ENCODE measurements around the gene FAF2. TPM values are rescaled to one million over a fixed set of nuclear protein-coding genes. Genes with fewer than 3 reads are reported as not detected.

Gene FAF2
- total RNA-seq, 1 donor from 2014 or later = 35.7 TPM

DNA sequence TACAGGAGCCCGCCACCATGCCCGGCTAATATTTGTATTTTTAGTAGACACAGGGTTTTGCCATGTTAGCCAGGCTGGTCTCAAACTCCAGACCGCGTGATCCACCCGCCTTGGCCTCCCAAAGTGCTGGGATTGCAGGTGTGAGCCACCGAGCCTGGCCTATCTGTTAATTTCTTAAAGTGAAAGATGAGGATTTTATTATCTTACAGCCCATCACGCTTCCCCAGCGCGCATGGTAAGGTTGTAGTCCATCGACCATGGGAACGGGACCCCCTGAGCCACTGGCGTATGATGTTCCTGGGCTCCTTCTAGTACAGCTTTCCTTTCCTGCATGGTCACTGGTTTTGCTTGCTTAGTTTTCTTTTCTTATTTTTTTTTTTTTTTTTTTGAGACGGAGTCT, 109.7 kb downstream of the FAF2 start:
- H3K4me3 ChIP-seq (ENCODE audit: low read depth, low read length) = no peak overlapping the region
- DNase-seq (ENCODE audit: low read depth) = no peak
- TF ChIP-seq, protein P1, sequence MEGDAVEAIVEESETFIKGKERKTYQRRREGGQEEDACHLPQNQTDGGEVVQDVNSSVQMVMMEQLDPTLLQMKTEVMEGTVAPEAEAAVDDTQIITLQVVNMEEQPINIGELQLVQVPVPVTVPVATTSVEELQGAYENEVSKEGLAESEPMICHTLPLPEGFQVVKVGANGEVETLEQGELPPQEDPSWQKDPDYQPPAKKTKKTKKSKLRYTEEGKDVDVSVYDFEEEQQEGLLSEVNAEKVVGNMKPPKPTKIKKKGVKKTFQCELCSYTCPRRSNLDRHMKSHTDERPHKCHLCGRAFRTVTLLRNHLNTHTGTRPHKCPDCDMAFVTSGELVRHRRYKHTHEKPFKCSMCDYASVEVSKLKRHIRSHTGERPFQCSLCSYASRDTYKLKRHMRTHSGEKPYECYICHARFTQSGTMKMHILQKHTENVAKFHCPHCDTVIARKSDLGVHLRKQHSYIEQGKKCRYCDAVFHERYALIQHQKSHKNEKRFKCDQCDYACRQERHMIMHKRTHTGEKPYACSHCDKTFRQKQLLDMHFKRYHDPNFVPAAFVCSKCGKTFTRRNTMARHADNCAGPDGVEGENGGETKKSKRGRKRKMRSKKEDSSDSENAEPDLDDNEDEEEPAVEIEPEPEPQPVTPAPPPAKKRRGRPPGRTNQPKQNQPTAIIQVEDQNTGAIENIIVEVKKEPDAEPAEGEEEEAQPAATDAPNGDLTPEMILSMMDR (conservative IDR thresholded peaks at IDR 0.05; ENCODE audit: low read depth, low read length) = no peak

Other genes starting within 250 kb of the FAF2 start
- gene SIMC1, start 210.0 kb upstream of the FAF2 start, total RNA-seq = 10.5 and 12.2 TPM in 2 replicates
- gene KIAA1191, start 86.6 kb upstream of the FAF2 start, total RNA-seq = 88.1 and 90.1 TPM in 2 replicates
- 2.9 and 3.4 TPM in 2 replicates for gene ARL10, start 82.9 kb upstream of the FAF2 start, total RNA-seq
- gene NOP16, start 59.8 kb upstream of the FAF2 start, total RNA-seq = 23.5 and 42.7 TPM in 2 replicates
- 118 and 123 TPM in 2 replicates for gene HIGD2A, start 59.6 kb upstream of the FAF2 start, total RNA-seq
- 149 and 152 TPM in 2 replicates for gene CLTB, start 31.8 kb upstream of the FAF2 start, total RNA-seq
- gene RNF44, start 89.0 kb downstream of the FAF2 start, total RNA-seq = 10.9 and 17.1 TPM in 2 replicates
- not detected in 2 replicates for gene CDHR2, start 101.0 kb downstream of the FAF2 start, total RNA-seq
- gene GPRIN1, start 161.8 kb downstream of the FAF2 start, total RNA-seq = 34.0 and 40.2 TPM in 2 replicates
- gene SNCB, start 182.1 kb downstream of the FAF2 start, total RNA-seq = 0.17 TPM in 1 of 2 replicates, not detected in the other
- gene EIF4E1B, start 182.3 kb downstream of the FAF2 start, total RNA-seq = not detected in 2 replicates
- 29.1 and 40.2 TPM in 2 replicates for gene TSPAN17, start 199.1 kb downstream of the FAF2 start, total RNA-seq

Data from epithelial cell of proximal tubule (primary cell).